Parietal lobe (tissue), 1 donor: Measurements from ENCODE around the gene PRIMPOL. TPM values are rescaled to one million over a fixed set of nuclear protein-coding genes. Genes with fewer than 3 reads are reported as not detected.

Source experiments
- total RNA-seq: library from RNA; depleted of rRNA; stranded (reverse); fragments of >200 nt; gene quantifications from one replicate; pipeline ENCODE4 v1.2.3, GENCODE V29; 2014

Gene PRIMPOL, protein sequence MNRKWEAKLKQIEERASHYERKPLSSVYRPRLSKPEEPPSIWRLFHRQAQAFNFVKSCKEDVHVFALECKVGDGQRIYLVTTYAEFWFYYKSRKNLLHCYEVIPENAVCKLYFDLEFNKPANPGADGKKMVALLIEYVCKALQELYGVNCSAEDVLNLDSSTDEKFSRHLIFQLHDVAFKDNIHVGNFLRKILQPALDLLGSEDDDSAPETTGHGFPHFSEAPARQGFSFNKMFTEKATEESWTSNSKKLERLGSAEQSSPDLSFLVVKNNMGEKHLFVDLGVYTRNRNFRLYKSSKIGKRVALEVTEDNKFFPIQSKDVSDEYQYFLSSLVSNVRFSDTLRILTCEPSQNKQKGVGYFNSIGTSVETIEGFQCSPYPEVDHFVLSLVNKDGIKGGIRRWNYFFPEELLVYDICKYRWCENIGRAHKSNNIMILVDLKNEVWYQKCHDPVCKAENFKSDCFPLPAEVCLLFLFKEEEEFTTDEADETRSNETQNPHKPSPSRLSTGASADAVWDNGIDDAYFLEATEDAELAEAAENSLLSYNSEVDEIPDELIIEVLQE
- 29.7 TPM for total RNA-seq

GRCh38 chr4:184649026-184649970 lies at the start of gene PRIMPOL, which contains the start of gene CASP3:
Gene PRIMPOL (plus strand): TSS chr4:184649738. CDS start chr4:184657141, 7,403 bp downstream.
Gene CASP3 (minus strand): TSS chr4:184649447. CDS start chr4:184638453, 10,994 bp downstream.

GRCh38 chr4:184733654-184734524 lies 84.4 kb downstream of the PRIMPOL start, which contains the start of gene CENPU:
Gene CENPU (minus strand): TSS chr4:184734096. CDS start chr4:184734062, 34 bp downstream.

Other genes starting within 250 kb of the PRIMPOL start
- 11.3 TPM for gene IRF2, start 175.2 kb upstream of the PRIMPOL start, total RNA-seq
- 38.2 TPM for gene CASP3, start 291 bp upstream of the PRIMPOL start, total RNA-seq
- 12.2 TPM for gene CENPU, start 84.4 kb downstream of the PRIMPOL start, total RNA-seq
- 26.0 TPM for gene ACSL1, start 176.2 kb downstream of the PRIMPOL start, total RNA-seq